GM12891 (cell line): ENCODE data around the gene HNRNPA2B1.

Source experiments
- POLR2A ChIP-seq: IDR thresholded peaks from 2 replicates; pipeline ENCODE4 v1.6.1; 2011; ENCODE audit warnings: low read depth, low read length, control low read depth
- POLR2AphosphoS5 ChIP-seq: IDR thresholded peaks from 2 replicates; pipeline ENCODE4 v1.6.1; 2011; ENCODE audit warnings: low read depth, low read length, control low read depth
- POU2F2 ChIP-seq: IDR thresholded peaks from 2 replicates; pipeline ENCODE4 v1.6.1; 2011; ENCODE audit warnings: low read depth, mild to moderate bottlenecking, control low read depth, low read length, moderate library complexity
- TAF1 ChIP-seq: IDR thresholded peaks from 2 replicates; pipeline ENCODE4 v1.6.1; 2011; ENCODE audit warnings: low read depth, low read length, control low read depth

DNA sequence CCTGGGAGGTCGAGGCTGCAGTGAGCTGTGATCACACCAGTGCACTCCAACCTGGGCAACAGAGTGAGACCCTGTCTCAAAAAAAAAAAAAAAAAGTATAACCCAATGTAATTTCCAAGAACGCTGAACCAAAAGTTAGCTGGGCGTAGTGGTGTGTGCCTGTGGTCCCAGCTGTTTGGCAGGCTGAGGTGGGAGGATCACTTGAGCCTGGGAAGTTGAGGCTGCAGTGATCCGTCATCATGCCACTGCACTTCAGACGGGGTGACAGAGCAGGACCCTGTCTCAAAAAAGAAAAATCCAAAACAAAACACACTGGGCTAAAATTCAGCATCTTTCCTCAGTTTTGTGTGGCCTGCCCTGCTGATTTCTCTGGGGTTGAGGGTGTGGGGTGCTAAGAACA lies 21.1 kb downstream of the HNRNPA2B1 start:
- TF ChIP-seq POLR2AphosphoS5 (peak; percentile 13), POLR2A (no peak; the same call in 1 of the 2 replicates), TAF1 (no peak), POU2F2 (no peak)
